Measurements from ENCODE around the gene LYST. TPM values are rescaled to one million over a fixed set of nuclear protein-coding genes. Genes with fewer than 3 reads are reported as not detected.
"Not testable (repeated sequence)": the region's sequence is repeated elsewhere in the genome, so short reads cannot be mapped to it uniquely, and the experiment has no call there.

Gene LYST
- polyA plus RNA-seq, 10 donors: 4.7 to 11.9 (median 7.8) TPM

GRCh38 chr1:235767795-235768194, 98.9 kb downstream of the LYST start:
- DNase-seq: no peak

- DNase-seq: no peak
Measured at GRCh38 chr1:235766794-235767285, 99.9 kb downstream of the LYST start.

GRCh38 chr1:235763962-235764361, 102.7 kb downstream of the LYST start:
- DNase-seq: no peak

GRCh38 chr1:235759336-235759735, 107.4 kb downstream of the LYST start:
- DNase-seq: no peak

- peak in 1 of 3 donors; percentile 6 for DNase-seq
Measured at GRCh38 chr1:235758931-235759330, 107.8 kb downstream of the LYST start.

GRCh38 chr1:235757587-235758096, 109.1 kb downstream of the LYST start:
- DNase-seq: no peak

- DNase-seq: not testable (repeated sequence)
Measured at GRCh38 chr1:235754186-235754585, 112.5 kb downstream of the LYST start.

- no peak for DNase-seq
Measured at GRCh38 chr1:235749755-235750300, 116.9 kb downstream of the LYST start.

- no peak for DNase-seq
Measured at GRCh38 chr1:235748747-235749146, 118.0 kb downstream of the LYST start.

- no peak for DNase-seq
Measured at GRCh38 chr1:235746245-235746644, 120.5 kb downstream of the LYST start.

- peak in 1 of 3 donors; percentile 27 for DNase-seq
Measured at GRCh38 chr1:235745503-235746136, 121.1 kb downstream of the LYST start.

GRCh38 chr1:235742914-235743599, 123.6 kb downstream of the LYST start:
- no peak for DNase-seq

GRCh38 chr1:235741294-235741693, 125.4 kb downstream of the LYST start:
- peak in 1 of 3 donors; percentile 73 for DNase-seq

GRCh38 chr1:235739631-235740030, 127.1 kb downstream of the LYST start:
- DNase-seq: no peak

- DNase-seq: peak in 1 of 3 donors; percentile 39
Measured at GRCh38 chr1:235739124-235739523, 127.6 kb downstream of the LYST start.

- DNase-seq: no peak
Measured at GRCh38 chr1:235737751-235738150, 129.0 kb downstream of the LYST start.

- no peak for DNase-seq
Measured at GRCh38 chr1:235736263-235736662, 130.4 kb downstream of the LYST start.

GRCh38 chr1:235735621-235736020, 131.1 kb downstream of the LYST start:
- DNase-seq: peak in 1 of 3 donors; percentile 10

- DNase-seq: no peak
Measured at GRCh38 chr1:235734335-235734734, 132.4 kb downstream of the LYST start.

GRCh38 chr1:235730007-235730406, 136.7 kb downstream of the LYST start:
- no peak for DNase-seq

GRCh38 chr1:235726557-235726956, 140.1 kb downstream of the LYST start:
- DNase-seq: no peak

GRCh38 chr1:235725434-235725833, 141.3 kb downstream of the LYST start:
- peak; percentile 11 to 52 (median 16) for DNase-seq

- DNase-seq: no peak
Measured at GRCh38 chr1:235724730-235725129, 142.0 kb downstream of the LYST start.
